Measurements from ENCODE around the gene RNF144A. TPM values are rescaled to one million over a fixed set of nuclear protein-coding genes. Genes with fewer than 3 reads are reported as not detected.

Gene RNF144A
- polyA plus RNA-seq, 1 of the 3 experiments (the other 2 are of a cell fraction): 15.6 TPM

GRCh38 chr2:6924924-6925409 lies 7.8 kb downstream of the RNF144A start:
- no peaks in the 10 kb centered on the region for H3K27me3 ChIP-seq (ENCODE audit: insufficient read depth)
- H3K4me3 ChIP-seq (ENCODE audit: low read depth in 2 of 2, low read length in 1 of 2): no peak overlapping the region
- H3K79me2 ChIP-seq (ENCODE audit: insufficient read depth): peaks cover 78% of the 10 kb centered on the region
- no peaks in the 10 kb centered on the region for H3F3A ChIP-seq (replicated peaks; ENCODE audit: insufficient read depth)
- CTCF ChIA-PET: interaction anchor here (0.6 to 25.9 kb wide), 5 partner anchors 12 to 723 kb away, joined by 3 to 437 read pairs (median 3); no protein-coding TSS in a partner anchor
- peaks cover 0 to 4% of the 10 kb centered on the region in 2 experiments for H3K36me3 ChIP-seq (replicated peaks in 1 of 2; ENCODE audit: control insufficient read depth in 1 of 2, insufficient read depth in 2 of 2, low read length in 1 of 2)
- peaks cover 6 to 82% of the 10 kb centered on the region in 2 experiments; a peak in 3 of 4 replicates for H3K4me1 ChIP-seq (ENCODE audit: control insufficient read depth in 1 of 2, insufficient read depth in 2 of 2, low read depth in 1 of 2, low read length in 1 of 2)
- no peak overlapping the region for H3K4me2 ChIP-seq
- TF ChIP-seq TAF1 (IDR thresholded peaks at IDR 0.05; ENCODE audit: borderline replicate concordance, low read depth, low read length) (no peak), PBX3 (IDR thresholded peaks at IDR 0.05) (no peak), USF1 (IDR thresholded peaks at IDR 0.05; ENCODE audit: borderline replicate concordance, low read depth) (no peak), IRF3 (IDR thresholded peaks at IDR 0.05; ENCODE audit: low read depth, low read length) (no peak), RCOR1 (IDR thresholded peaks at IDR 0.05; ENCODE audit: low read length) (no peak), NFIC (IDR thresholded peaks at IDR 0.05; ENCODE audit: borderline replicate concordance) (no peak), YY1 (IDR thresholded peaks at IDR 0.05; ENCODE audit: low read depth) (no peak), EZH2phosphoT487 (IDR thresholded peaks at IDR 0.05; ENCODE audit: borderline replicate concordance, low read depth) (no peak), MEF2A (IDR thresholded peaks at IDR 0.05; ENCODE audit: borderline replicate concordance, low read depth) (no peak), SIN3A (IDR thresholded peaks at IDR 0.05; ENCODE audit: borderline replicate concordance, low read depth, low read length) (no peak), SMC3 (IDR thresholded peaks at IDR 0.05; ENCODE audit: low read depth, low read length) (no peak), ZBTB33 (IDR thresholded peaks at IDR 0.05; ENCODE audit: borderline replicate concordance, low read depth) (no peak), ELF1 (IDR thresholded peaks at IDR 0.05) (no peak), RXRA (IDR thresholded peaks at IDR 0.05; ENCODE audit: borderline replicate concordance, low read depth) (no peak), FOSL2 (IDR thresholded peaks at IDR 0.05; ENCODE audit: borderline replicate concordance, low read depth) (no peak), TCF12 (IDR thresholded peaks at IDR 0.05) (no peak), USF2 (IDR thresholded peaks at IDR 0.05; ENCODE audit: borderline replicate concordance, low read depth, low read length) (no peak)
- H2AFZ ChIP-seq (ENCODE audit: low read depth): no peak overlapping the region
- WGBS (ENCODE audit: low lambda C conversion rate): 88% methylated on average over 7 of the region's 7 CpGs
- POLR2A ChIA-PET: no interaction called here
- no peak overlapping the region for H3K9ac ChIP-seq
- no peak for DNase-seq
- peaks cover 63% of the 10 kb centered on the region for H4K20me1 ChIP-seq (ENCODE audit: insufficient read depth)
- H3K9me2 ChIP-seq: no peaks in the 10 kb centered on the region
- peak overlapping the region in 1 of 2 experiments; percentile 31; a peak in 1 of 4 replicates for H3K27ac ChIP-seq (ENCODE audit: low read depth in 2 of 2, low read length in 1 of 2)
- H3K9me3 ChIP-seq: no peaks in the 10 kb centered on the region
